Transverse colon (tissue), 4 donors: Measurements from ENCODE around the gene PTGR3. TPM values are rescaled to one million over a fixed set of nuclear protein-coding genes. Genes with fewer than 3 reads are reported as not detected.

ENCODE experiments used
- DNase-seq: peaks from one replicate; pipeline ENCODE4 v3.0.0-alpha.2; 2019
- H3K27ac ChIP-seq, 4 donors: fragments of 200-600 bp; sonication (generic); 2 replicates each; pipeline ENCODE4 v1.5.1; 2016 to 2018; ENCODE audit warnings: inconsistent platforms in 4 of 4
- H3K27me3 ChIP-seq: fragments of 200-600 bp; sonication (generic); 2 replicates; pipeline ENCODE4 v1.5.1; 2017; ENCODE audit warnings: inconsistent platforms
- H3K36me3 ChIP-seq, 4 donors: fragments of 200-600 bp; sonication (generic); 2 replicates each; pipeline ENCODE4 v1.5.1; 2017 to 2019; ENCODE audit warnings: inconsistent platforms in 4 of 4
- H3K4me1 ChIP-seq, 4 donors: fragments of 200-600 bp; sonication (generic); 2 replicates each; pipeline ENCODE4 v1.5.1; 2017 to 2020; ENCODE audit warnings: inconsistent platforms in 4 of 4
- H3K4me3 ChIP-seq, 4 donors: fragments of 200-600 bp; sonication (generic); 1 replicate in 1 of 4; 2 replicates in 3 of 4; pipeline versions ENCODE4 v1.5.1 to v1.6.1; 2017 to 2019; ENCODE audit warnings: inconsistent platforms in 4 of 4
- H3K9me3 ChIP-seq, 2 donors: fragments of 200-600 bp; sonication (generic); 2 replicates each; pipeline ENCODE4 v1.5.1; 2017 to 2019; ENCODE audit warnings: inconsistent platforms in 2 of 2
- EP300 ChIP-seq: sonication (generic); formaldehyde crosslinking; IDR thresholded peaks from one replicate; pipeline ENCODE4 v1.6.1; 2017; ENCODE audit warnings: antibody characterized with exemption, low read depth
- POLR2A ChIP-seq: fragments of 450-650 bp; IDR thresholded peaks from one replicate; pipeline ENCODE4 v1.6.1; 2016; ENCODE audit warnings: antibody characterized with exemption, mild to moderate bottlenecking, moderate library complexity
- POLR2AphosphoS5 ChIP-seq, 3 donors: sonication (generic); formaldehyde crosslinking; IDR thresholded peaks; one replicate each; pipeline ENCODE4 v1.6.1; 2016; ENCODE audit warnings: antibody characterized with exemption in 3 of 3
- WGBS, 2 donors: methylation state at CpG; one replicate each; pipeline ENCODE4 v1.1.5; 2018; ENCODE audit warnings: low coverage in 1 of 2; 5-methylcytosine and 5-hydroxymethylcytosine counted together
- in situ Hi-C, 4 donors: fragments of 200-750 bp; cut with MboI; loops; one replicate each; pipeline versions ENCODE4 v1.15.0 to v1.15.1; 2017; ENCODE audit warnings: low sequenced_read_pairs in 3 of 4, low pct_ligation_motif_present in 1 of 4, low pct_unique_long_range_greater_than_20kb in 1 of 4
- intact Hi-C: fragments of 100-400 bp; cut with DNase I; formaldehyde crosslinking; loops from one replicate; pipeline ENCODE4 v1.15.1; 2023; ENCODE audit warnings: low total_unique reads
- total RNA-seq, 4 donors: library from RNA; depleted of rRNA; stranded (reverse); fragments of >200 nt; gene quantifications; one replicate each; pipeline ENCODE4 v1.1.0, GENCODE V29; 2016
- TF ChIP-seq, protein P1 (sequence below), 5 experiments: fragments of 200-600 bp in 3 of 5; fragments of 450-650 bp in 2 of 5; sonication (generic) in 3 of 5; IDR thresholded peaks; 1 replicate in 2 of 5; 2 replicates in 3 of 5; pipeline ENCODE4 v1.5.1; 2016 to 2017; ENCODE audit warnings: antibody characterized with exemption in 5 of 5, inconsistent platforms in 3 of 5, mild to moderate bottlenecking in 2 of 5, moderate library complexity in 1 of 5

PTGR3 gene
- total RNA-seq, 4 donors from 2014 or later: 10.1 to 45.9 (median 23.4) TPM

DNA sequence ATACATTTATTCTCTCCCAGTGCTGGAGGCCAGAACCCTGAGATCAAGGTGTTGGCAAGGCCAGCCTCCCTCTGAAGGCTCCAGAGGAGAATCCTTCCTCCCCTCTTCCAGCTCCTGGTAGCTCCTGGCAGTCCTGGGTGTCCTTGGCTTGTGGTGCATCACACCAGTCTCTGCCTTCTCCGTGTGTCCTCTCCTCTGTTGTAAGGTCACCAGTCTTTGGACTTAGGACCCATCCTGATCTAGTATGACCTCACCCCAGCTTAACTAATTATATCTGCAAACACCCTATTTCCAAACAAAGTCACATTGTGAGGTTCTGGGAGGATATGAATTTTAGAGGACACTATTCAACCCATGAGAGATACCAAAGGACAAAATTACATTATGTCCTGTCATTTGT, 32.8 kb upstream of the PTGR3 start:
- Histone ChIP-seq H3K4me3 (no peak overlapping the region), H3K27ac (no peak overlapping the region), H3K4me1 (peaks cover 3 to 8% (median 5%) of the 10 kb centered on the region in 4 donors), H3K36me3 (no peaks in the 10 kb centered on the region), H3K27me3 (no peaks in the 10 kb centered on the region), H3K9me3 (no peaks in the 10 kb centered on the region)
- 95% methylated on average over 1 of the region's 1 CpG; no CpG with 5 or more reads in 1 of the 2 donors for whole genome bisulfite sequencing, 2 donors
- TF ChIP-seq EP300: no peak
- TF ChIP-seq, protein P1, sequence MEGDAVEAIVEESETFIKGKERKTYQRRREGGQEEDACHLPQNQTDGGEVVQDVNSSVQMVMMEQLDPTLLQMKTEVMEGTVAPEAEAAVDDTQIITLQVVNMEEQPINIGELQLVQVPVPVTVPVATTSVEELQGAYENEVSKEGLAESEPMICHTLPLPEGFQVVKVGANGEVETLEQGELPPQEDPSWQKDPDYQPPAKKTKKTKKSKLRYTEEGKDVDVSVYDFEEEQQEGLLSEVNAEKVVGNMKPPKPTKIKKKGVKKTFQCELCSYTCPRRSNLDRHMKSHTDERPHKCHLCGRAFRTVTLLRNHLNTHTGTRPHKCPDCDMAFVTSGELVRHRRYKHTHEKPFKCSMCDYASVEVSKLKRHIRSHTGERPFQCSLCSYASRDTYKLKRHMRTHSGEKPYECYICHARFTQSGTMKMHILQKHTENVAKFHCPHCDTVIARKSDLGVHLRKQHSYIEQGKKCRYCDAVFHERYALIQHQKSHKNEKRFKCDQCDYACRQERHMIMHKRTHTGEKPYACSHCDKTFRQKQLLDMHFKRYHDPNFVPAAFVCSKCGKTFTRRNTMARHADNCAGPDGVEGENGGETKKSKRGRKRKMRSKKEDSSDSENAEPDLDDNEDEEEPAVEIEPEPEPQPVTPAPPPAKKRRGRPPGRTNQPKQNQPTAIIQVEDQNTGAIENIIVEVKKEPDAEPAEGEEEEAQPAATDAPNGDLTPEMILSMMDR (IDR thresholded peaks at IDR 0.05): no peak
- in situ Hi-C loops: no loop called here
- intact Hi-C loops: no loop called here
- no peak for DNase-seq

DNA sequence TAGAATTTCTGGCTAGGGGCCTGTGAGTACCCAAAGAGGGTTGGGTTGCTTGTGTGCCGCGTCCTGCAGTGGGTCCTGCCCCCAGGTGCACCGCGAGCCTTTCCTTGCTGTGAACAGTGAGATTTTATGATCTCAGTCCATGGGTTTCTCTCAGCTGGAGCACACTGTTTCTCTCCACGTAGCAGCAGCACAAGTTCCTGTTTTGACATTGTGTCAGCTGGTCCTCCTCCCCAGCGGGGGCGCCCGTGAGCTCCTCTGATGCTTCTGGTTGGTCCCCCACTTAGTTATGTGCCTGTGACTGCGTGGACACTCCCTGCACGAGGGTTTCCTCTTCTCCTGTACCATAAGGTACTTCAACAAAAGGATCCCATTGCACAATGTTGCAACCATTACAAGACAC, 31.5 kb upstream of the PTGR3 start:
- TF ChIP-seq POLR2AphosphoS5 (IDR thresholded peaks at IDR 0.05) (no peak), EP300 (no peak), POLR2A (no peak)
- TF ChIP-seq, protein P1 (IDR thresholded peaks at IDR 0.05): no peak
- DNase-seq: no peak
- H3K9me3 ChIP-seq: no peaks in the 10 kb centered on the region
- in situ Hi-C loops (no loop called here), intact Hi-C loops (no loop called here)
- 95 to 100% methylated on average over 3 to 10 of the region's 10 CpGs for WGBS, 2 donors
- no peaks in the 10 kb centered on the region for H3K36me3 ChIP-seq
- no peaks in the 10 kb centered on the region for H3K27me3 ChIP-seq
- peaks cover 0 to 4% (median 0%) of the 10 kb centered on the region in 4 donors for H3K4me1 ChIP-seq
- H3K4me3 ChIP-seq: no peak overlapping the region
- H3K27ac ChIP-seq: no peak overlapping the region

DNA sequence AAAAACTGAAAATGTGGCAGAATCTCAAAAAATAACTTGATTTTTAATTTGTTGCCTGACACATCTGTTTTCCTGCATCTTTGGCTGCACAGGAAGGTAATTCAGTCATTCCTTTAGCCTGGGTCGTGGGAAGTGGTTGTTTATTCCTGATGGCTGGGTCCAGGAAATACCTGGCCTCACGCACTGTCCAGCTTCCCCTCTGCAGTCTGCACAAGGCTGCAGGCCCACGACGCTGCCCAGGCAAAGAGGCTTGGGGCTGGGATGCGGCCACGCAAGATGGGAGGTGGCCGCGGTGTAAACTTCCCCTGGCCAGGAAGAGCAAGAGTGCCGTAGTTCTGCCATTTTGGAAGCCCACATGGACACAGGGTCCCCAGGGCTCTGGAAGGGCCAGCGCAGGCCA, 29.8 kb upstream of the PTGR3 start:
- TF ChIP-seq POLR2A: no peak
- no peak for TF ChIP-seq POLR2AphosphoS5 (IDR thresholded peaks at IDR 0.05)
- TF ChIP-seq, protein P1 (IDR thresholded peaks at IDR 0.05): no peak
- TF ChIP-seq EP300: no peak
- no peak overlapping the region for H3K4me3 ChIP-seq
- in situ Hi-C loops (no loop called here), intact Hi-C loops (no loop called here)
- no peaks in the 10 kb centered on the region for H3K9me3 ChIP-seq
- 80 to 87% methylated on average over 1 to 10 of the region's 10 CpGs for WGBS, 2 donors
- no peaks in the 10 kb centered on the region for H3K36me3 ChIP-seq
- DNase-seq: no peak
- H3K27me3 ChIP-seq: no peaks in the 10 kb centered on the region
- H3K27ac ChIP-seq: no peak overlapping the region
- H3K4me1 ChIP-seq: peaks cover 0 to 4% (median 0%) of the 10 kb centered on the region in 4 donors

DNA sequence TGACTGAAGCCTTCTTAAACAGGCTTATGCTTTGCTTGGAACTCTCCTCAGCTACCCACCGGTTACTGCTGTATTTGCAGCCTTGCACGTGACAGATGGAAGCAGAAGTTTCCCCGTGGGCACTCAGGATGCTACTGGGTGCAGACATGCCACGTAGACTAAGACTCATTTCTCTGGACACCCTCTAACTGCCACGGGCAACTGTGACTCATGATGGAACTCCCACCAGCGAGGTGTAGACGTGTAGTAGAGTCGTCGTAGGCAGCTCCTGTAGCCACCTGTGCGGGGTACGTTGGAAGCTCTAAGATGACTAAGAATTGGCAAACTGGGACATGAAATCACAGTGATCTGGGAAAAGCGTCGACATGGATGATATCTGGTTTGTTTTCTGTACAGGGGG, 29.2 kb upstream of the PTGR3 start:
- DNase-seq: no peak
- H3K4me3 ChIP-seq: no peak overlapping the region
- no peaks in the 10 kb centered on the region for H3K27me3 ChIP-seq
- H3K27ac ChIP-seq: no peak overlapping the region
- intact Hi-C loops: no loop called here
- H3K4me1 ChIP-seq: peaks cover 0 to 4% (median 0%) of the 10 kb centered on the region in 4 donors
- TF ChIP-seq EP300 (no peak), POLR2A (no peak), POLR2AphosphoS5 (IDR thresholded peaks at IDR 0.05) (no peak)
- TF ChIP-seq, protein P1 (IDR thresholded peaks at IDR 0.05): no peak
- in situ Hi-C loops: no loop called here
- 92 to 94% methylated on average over 8 to 13 of the region's 13 CpGs for WGBS, 2 donors
- H3K36me3 ChIP-seq: no peaks in the 10 kb centered on the region
- no peaks in the 10 kb centered on the region for H3K9me3 ChIP-seq
